GM19397 (cell line): Measurements from ENCODE around the gene GRIA1.

Source experiments
- ATAC-seq: cut with Tn5 transposase; IDR thresholded peaks from one replicate; pipeline ENCODE4 v1.9.1; 2021; ENCODE audit warnings: mild to moderate bottlenecking, moderate library complexity; ENCODE audit not compliant: unreplicated experiment

GRIA1 gene

DNA sequence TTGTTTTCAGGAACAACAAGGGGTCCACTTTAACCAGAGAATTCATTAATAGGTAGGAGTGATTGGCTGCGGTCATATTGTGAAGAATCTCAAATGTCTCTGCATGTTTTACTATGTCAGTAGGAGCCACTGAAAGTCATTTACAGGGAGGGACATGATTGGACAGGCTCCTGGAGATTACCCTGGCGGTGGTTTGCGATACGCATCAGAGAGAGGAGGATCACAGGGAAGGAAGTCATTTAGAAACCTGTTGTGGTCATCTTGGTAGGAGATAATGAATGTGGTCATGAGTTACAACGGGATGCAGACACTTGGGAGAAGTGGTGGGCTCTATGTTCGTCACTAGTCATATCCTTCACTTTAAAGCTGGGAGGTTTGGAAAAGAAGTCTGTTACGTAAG, 285.5 kb downstream of the GRIA1 start:
- no peak for ATAC-seq

DNA sequence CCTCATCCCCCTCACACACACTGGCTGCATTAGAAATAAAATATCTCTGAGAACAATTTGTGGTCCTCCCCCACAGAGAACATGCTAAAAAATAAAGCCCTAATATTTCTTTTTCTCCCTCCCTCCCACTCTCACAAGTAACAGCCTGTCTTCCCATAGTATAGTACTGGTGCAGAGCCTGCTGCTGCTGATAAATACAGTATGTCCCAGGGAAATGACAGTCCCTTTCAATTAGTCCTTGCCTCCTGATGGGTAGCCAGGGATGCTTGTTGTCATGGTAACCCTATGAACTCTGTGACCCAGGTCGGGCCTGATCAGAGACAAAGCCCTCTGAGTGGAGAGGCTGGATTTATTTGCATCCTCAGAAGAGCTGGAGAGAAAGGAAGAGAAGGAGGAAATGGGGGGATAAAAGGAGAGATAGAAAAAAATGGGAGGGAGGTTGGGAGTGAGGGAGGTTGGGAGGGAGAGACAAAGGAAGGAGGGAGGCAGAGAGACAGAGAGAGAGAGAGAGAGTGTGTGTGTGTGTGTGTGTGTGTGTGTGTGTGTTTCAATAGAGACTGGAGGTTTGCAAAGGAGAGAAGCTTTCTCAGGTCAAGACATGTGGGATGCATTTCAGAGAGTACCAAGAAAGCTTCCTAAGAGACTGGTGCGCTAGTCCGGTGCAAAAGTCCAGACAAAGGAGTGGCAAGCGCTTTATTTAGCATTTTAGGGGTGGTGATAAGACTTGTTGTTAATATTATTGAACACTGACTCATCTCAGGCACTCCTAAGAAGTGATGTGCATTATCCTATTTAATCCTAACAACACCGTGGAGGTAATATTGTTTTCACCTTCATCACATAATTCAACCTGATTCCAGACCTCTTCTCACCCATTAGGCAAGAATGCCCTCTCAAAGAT, 287.5 kb downstream of the GRIA1 start:
- ATAC-seq: no peak

DNA sequence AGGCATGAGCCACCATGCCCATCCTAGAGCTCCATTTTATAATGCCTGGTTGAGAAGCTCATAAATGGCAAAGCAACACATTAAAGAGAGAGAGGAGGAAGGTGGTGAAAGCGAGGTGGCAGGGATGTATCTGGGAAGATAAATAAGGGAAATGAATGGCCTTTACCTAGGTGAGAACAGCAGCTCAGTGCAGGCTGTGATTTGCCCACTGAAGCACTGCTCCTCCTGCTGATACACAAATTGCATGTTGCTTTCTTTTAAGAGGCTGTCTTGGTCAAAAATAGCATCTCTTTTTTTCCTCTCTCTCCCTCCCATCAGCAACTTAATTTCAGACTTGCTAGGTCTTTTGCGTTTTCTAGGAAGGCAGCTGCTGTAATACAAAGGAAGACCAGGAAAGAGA, 289.4 kb downstream of the GRIA1 start:
- ATAC-seq: no peak

DNA sequence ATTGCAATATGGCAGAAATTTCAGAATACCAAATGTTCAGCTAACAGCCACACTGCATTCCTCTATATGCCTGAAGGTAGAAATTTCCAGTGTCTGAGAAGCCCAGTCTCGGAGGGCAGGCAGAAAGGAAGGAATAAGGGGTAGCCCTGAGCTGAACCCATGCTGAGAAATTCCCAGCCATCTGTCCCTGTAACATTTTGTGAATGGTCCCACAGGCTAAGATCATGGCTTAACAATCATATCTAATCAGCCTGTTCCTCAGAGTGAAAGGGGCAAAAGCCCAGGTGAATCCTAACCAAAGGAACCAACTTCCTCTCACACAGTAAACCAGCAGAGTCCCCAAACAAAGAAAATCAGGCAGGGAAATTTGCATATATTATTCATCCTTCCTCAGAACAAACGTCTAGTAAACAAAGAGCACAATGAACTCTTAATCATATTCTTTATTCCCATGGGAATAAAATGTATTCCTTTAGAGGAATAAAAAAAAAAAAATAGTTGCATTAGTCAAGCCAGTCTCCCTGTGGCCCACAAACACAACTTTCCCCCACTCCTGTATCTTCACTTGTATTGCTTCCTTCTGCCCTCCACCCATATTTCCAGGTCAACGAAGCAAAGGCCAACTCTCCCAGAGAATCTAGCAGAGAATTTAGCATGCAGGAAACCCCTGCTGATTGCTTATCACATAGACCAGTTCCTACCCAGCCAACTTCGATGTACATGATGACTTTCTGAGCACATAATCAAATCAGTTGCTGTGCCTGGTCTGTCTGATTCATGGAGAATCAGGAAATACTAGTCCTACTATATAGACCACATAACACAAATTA, 290.6 kb downstream of the GRIA1 start:
- ATAC-seq: no peak

DNA sequence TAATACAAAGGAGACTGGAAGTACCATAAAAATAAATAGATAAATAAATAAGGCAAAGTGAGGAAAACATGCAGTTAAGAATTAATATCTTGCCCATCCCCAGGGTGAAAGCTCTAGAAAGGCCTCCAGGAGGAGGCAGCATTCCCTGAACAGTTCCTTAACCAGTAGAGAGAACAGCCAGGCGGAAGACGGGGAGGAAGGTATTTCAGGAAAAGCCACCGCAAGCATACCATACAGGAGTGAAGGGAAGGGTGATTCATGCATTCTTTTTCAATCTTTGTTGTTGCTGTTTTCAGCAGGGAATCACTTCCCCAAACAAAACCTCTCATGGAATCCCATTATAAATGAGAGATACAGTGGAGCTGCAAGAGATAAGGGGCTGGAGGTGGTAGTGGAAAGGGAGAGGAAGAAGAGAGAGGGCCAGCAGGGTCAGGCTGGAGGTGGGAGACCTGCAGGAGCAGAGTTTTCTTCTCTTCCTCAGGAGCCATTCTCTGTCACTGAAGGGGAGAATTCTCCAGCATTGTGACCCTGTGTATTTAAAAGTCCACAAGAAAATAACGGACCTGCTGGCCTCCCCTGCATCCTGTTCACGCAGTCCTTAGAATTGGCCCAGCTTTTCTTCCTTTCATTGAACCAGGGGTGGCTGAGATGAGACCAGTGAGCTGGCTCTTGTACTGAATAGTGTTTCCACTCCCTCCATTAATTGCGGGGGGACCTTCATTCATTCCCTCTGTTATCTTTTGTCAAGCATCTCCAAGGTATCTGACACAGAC, 292.3 kb downstream of the GRIA1 start:
- ATAC-seq: no peak

DNA sequence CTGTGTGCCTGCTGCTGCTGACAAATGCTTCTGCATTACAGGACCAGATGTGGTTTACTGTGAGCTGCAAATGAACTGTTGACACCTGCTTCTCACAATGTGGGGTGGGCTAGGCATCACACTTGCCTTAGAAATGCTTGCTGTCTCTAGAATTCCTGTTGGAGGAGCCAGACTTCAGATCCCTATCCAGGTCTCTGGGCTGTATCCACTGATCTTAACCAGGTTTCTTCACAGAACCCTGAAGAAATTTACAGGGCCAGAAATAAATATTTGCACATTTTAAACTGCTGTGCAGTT, 292.8 kb downstream of the GRIA1 start:
- ATAC-seq: no peak

DNA sequence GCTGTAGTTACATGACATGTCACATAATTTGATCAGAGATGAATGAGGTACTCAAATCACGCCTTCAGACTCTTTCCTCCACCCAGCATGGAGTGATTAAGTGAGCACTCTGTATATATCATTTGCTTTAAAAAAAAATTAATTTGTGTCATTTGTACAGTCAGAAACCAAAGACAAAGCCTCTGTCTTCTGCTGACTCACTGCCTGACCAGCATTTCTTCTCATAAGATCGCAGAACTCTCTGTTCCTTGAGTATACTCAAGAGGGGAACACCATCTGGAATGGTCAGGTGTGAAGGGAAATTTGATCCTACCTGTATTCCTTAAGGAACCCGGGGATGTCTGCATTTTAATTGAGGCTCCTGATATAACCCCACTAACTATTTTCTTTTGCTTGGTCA, 293.8 kb downstream of the GRIA1 start:
- no peak for ATAC-seq

DNA sequence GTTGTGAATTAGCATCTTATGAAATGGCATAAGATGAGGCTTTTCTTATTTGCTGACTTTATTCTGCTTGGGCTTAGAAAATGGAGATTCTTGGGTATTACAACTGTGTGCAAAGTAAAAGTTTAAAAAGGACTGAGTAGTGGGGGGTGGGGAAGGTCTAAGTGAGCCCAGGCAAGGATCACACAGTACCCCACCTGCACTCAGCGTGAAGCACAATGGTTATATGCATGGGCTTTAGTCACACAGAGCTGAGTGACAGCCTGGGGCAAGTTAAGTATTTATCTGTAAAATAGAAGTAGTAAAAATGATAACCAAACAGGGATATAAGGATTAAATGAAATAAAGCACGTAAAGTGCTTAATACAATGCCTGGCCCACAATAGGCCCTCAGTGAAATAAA, 300.9 kb downstream of the GRIA1 start:
- no peak for ATAC-seq

DNA sequence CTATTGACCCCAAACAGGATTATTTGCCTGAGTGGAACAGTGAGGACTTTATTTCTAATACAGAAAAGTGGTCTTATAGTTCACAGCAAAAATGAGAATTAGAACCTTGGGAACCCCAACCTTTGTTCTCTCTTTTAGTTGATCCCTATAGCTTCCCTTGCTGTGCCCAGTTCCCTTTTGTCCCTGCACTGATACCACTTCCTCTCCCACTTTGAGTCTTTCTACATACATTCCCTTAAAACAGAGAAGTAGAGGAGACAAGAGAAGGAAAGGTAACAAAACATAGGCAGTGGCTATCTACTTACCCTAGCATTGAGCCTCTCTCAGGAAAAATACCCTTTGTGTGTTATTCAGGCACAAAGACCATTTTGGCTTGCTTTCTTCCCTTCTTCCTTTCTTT, 301.8 kb downstream of the GRIA1 start:
- no peak for ATAC-seq

DNA sequence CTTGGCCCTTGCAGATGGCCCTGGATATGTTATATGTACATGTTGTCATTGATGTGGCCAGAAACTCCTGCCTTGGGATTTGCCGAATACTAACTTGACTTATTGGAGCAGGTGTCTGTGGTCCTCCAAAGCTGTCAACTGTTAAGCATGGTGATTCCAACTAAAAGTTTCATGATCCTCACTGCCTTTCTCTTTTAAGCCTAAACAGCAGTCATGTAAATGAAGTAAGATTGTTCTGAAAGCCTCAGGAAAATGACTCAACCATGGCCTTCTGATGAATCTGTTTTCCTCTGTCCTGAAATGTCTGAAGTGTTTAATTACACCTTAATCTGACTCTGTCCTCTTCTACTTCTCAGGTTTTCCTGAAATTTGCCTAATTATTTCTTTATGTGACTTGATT, 303.2 kb downstream of the GRIA1 start:
- ATAC-seq: no peak

DNA sequence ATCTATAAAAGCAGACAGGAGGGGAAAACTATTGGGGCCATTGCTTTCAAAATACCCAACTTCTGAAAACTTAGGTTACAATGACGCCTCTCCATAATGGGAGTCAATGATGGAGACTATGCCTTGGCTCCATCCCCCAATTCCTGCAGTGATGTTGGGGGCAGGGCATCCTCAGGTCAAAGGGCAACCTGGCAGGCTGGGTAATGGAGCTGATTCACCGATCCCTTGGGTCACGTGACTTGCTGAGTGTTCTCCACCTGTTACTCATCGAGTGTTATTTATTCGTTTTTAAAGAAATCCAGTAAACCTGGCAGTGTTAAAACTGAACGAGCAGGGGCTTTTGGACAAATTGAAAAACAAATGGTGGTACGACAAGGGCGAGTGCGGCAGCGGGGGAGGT, 303.9 kb downstream of the GRIA1 start:
- ATAC-seq: no peak

DNA sequence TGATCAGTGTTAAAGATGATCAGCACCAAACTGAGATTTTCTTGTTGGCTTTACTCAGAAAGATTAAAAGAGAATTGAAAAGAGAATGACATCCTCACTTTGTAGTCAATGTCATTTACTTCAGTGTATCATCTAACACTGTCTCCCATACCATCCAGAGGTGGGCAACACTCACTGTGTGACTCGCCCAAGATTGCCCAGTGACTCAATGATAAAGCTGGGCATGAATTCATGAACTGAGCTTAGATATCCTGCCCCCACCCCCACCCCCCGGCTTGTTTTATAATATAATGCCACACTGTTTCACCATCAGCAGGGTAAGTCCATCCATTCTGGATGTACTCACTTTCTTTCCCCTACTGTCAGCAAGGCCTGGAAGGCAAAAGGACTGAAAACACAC, 306.1 kb downstream of the GRIA1 start:
- no peak for ATAC-seq

DNA sequence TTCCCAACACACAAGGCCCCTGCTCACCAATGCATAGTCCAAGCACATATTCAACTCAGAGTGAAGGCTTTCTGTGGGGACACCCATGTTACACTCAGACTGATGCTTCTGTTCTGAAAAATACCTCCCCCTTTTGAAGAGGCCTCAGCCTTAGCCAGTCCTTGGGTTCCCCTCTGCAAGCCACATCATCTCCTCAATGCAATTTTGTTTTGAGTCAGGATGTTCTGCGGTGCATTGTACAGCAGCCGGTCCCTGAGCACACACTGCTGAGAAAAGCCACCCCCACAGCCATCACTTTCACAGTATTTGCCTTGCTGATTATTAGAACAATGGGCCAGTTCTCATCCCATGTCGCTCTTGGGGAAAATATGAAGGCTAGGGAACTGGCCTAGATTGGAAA, 307.0 kb downstream of the GRIA1 start:
- ATAC-seq: no peak

DNA sequence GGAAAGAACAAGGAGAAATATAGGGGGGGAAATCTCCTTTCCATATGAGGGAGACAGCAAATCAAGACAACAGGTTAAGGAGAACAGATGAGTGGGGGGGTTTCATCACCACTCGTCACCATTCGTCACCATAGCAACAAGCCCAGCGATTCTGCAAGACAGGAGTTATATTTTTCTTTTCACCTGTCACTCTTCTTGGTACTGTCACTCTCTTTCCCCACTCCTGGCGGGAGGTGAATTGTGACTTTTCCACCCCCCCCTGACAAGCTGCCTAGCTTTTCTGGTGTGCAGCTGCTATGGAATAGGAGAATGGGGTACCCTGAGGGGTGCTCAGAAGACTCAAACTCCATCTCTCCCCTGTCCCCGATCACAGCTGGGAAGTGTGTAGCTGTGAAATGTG, 308.4 kb downstream of the GRIA1 start:
- ATAC-seq: no peak

DNA sequence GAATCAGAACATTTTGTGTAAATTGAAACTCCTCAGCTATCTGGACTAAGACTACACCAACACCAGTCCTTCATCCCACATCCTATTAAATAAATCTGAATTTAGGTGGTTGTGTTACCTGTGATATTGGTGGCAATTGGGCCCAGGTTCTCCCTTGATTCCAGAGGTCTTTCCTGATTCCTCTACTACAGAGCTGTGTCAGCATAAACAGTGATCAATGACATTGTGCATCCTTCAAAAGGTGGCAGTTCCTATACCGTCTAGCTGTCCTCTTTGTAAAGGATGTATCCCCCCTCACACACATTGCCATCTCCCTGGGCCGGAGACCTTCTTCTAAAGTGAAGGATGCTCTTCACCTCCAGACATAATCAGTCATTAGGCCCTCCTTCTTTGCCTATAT, 309.0 kb downstream of the GRIA1 start:
- ATAC-seq: no peak

DNA sequence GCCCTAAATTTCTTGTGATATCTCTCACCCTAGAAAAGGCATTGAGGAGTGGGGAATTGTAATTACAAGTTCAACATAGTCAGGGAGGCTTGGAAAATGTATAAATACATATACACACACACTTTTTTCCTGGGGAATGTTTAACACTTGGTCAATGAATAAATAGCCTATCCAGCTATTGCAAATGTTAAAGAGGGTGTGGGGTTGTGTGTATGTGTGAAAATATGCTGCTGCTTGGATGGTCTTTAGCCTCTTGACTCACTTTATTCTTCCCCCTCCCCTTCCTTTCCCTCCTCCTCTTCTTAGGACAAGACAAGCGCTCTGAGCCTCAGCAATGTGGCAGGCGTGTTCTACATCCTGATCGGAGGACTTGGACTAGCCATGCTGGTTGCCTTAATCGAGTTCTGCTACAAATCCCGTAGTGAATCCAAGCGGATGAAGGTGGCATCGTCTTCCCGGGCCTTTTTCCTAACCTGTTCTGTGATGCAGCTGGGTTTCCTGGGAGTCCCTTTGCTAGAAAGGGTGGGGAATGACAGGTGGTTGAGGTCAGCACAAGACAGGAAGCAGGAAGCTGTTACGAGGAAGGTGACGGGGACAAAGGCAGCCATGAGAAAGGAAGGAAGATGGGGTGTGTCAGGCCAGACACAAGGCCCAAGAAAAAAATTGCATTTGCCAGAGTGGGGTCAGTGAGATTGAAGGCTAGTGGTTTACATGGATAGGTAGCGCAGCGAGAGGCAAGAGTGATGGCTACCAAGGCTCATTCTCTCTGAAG, 311.8 kb downstream of the GRIA1 start:
- ATAC-seq: no peak

DNA sequence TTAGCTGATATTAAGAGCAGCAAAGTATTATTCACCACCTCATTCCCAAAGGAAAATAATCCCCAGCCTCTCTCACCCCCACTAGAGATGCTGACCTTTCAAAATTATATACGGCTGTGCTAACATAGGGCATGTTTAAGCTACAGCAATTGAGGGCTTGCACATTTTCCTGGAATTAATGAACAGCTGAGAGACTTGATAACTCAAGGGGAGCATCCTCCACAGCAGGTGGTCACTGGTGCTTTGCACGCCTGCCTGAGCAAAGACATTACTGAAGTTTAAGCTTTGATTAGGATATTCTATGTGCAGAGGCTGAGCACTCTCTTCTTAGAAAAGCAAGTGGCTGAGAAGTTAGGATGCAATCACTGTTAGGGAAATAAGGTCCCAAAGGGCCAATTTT, 317.3 kb downstream of the GRIA1 start:
- ATAC-seq: no peak

DNA sequence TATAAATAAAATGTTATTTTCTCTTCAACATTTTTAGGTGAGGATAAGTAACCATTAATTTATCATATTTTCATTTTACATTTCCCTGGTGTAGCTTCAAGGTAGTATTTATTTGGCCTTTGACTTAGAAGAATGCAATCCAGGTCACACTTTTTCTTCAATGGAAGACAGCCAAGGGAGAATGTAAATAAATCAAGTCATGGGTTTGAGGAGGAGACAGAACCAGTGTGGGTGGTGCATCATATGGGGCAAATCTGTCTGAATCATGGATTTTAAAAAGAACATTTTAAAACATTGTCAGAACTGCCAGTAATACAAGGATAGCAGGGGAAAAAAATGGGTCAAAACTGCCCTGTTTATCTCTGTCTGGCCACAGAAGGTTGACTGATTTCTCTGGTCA, 318.7 kb downstream of the GRIA1 start:
- ATAC-seq: no peak

DNA sequence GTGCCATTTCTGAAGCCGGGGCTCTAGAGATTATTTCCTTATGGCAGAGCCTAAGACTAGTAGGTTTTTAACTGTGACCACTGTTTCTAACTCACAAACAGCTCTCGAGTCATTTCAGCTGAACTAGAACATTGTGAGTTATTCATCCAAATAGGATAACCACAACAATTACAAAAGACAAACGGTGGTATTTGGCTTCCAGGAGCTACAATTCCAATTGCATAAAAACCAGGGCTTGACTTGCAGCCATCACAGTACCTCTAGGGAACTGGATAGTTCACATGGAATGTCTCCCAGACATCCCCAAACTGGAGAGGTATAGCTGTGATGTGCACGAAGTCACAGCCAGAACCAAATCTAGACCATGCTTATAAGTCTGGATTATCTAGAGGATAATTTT, 323.4 kb downstream of the GRIA1 start:
- ATAC-seq: no peak

DNA sequence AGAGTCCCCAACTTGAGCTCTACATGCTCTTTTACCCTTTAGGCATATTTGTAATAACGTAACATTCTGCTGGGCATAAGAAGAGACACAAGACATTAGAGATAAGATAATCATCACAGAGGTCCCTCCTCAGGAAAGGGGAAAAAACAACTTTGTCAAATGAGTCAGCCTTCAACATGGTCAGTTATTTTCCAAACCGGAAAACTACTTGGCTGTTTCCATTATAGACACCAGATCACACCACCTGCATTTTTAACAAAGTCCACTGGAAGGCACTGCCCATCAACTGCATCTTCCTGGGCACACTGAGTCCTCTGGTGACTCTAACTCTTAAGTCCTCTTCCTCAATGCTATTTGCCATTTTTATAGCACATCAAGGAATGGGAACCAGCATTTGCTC, 326.4 kb downstream of the GRIA1 start:
- no peak for ATAC-seq

DNA sequence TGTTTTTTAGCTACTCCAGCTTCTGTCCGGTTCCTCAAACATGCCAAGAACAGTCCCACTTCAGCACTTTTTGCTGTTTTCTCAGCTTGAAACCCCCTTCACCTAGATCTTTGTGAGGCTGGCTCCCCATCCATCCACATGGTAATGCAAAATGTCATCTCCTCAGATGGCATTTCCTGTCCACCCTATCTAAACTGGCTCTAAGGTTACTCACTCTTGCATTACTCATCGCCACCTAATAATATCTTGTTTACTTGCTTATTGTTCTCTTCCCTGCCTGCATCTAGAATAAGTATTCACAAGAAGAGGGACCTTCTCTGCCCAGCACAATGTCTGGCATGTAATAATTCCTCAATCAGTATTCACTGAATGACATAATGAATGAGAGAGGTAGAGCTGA, 328.2 kb downstream of the GRIA1 start:
- ATAC-seq: no peak
